Duodenal mucosa (tissue), 2 donors: ENCODE results near the gene IL23A.
A peak's percentile ranks its signal among the peaks of the same experiment; 100 is the strongest.
"Not testable (repeated sequence)": the region's sequence is repeated elsewhere in the genome, so short reads cannot be mapped to it uniquely, and the experiment has no call there.

ENCODE experiments used
- H3K27ac ChIP-seq: one replicate; pipeline ENCODE4 v1.7.0; 2013; ENCODE audit warnings: low read depth, low read length
- H3K27me3 ChIP-seq, 2 donors: one replicate each; pipeline ENCODE4 v1.7.0; 2013; ENCODE audit warnings: low read length in 2 of 2, control low read depth in 1 of 2; ENCODE audit not compliant: insufficient read depth in 2 of 2, control insufficient read depth in 1 of 2
- H3K36me3 ChIP-seq, 2 donors: one replicate each; pipeline ENCODE4 v1.7.0; 2013; ENCODE audit warnings: low read length in 2 of 2, control low read depth in 1 of 2; ENCODE audit not compliant: insufficient read depth in 2 of 2, control insufficient read depth in 1 of 2
- H3K4me1 ChIP-seq, 2 donors: one replicate each; pipeline ENCODE4 v1.7.0; 2013; ENCODE audit warnings: low read length in 2 of 2, control low read depth in 1 of 2; ENCODE audit not compliant: insufficient read depth in 2 of 2, control insufficient read depth in 1 of 2
- H3K4me3 ChIP-seq, 2 donors: one replicate each; pipeline ENCODE4 v1.7.0; 2013; ENCODE audit warnings: low read length in 2 of 2, low read depth in 1 of 2
- H3K9ac ChIP-seq, 2 donors: one replicate each; pipeline ENCODE4 v1.7.0; 2013; ENCODE audit warnings: low read length in 2 of 2, low read depth in 1 of 2
- H3K9me3 ChIP-seq, 2 donors: one replicate each; pipeline ENCODE4 v1.7.0; 2013; ENCODE audit warnings: low read length in 2 of 2, control low read depth in 1 of 2; ENCODE audit not compliant: control insufficient read depth in 1 of 2

The IL23A gene

DNA sequence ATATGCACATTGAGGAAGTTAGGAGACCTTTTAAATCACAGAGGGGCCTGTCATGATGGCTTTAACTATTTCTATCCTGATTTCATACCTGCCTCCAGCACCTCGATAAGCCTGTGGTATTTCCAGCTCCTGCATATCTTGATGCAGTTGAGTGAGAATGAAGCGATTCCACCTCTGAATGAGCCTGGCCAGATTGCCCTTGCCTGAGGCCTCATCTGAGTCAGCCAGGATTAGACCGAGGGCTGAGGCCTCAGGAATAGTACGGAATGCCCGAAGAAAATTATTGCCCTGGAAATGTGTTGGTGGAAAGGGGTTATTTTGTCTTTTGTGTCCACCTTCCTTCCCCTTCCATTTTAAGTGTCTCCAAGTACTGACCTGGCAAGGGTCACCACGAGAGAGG, 14.5 kb upstream of the IL23A start:
- Histone ChIP-seq H3K36me3 (peaks cover 55 to 76% of the 10 kb centered on the region in 2 donors), H3K9ac (no peak overlapping the region)

DNA sequence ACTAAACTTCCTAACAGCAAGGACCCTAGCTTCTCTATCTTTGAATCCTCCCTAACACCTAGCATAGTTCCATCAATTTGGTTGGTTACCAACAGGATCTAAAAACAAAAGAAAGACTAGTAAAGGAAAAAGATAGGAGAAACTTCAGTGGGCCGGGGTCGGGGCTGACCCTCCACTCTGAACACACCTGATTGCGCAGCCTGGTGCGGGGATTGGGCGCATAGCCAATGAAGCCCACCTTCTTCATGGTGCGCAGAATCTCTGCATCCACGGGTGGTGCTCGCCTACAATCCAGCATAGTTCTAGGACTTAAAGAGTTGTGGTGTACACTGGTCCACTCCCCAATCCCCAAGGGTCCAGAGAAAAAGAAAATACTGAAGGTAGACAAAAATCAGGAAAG, 12.6 kb upstream of the IL23A start:
- Histone ChIP-seq H3K9me3 (no peaks in the 10 kb centered on the region), H3K27ac (no peak overlapping the region), H3K27me3 (no peaks in the 10 kb centered on the region), H3K9ac (no peak overlapping the region), H3K4me1 (no peaks in the 10 kb centered on the region), H3K4me3 (no peak overlapping the region), H3K36me3 (peaks cover 46 to 66% of the 10 kb centered on the region in 2 donors)

More for the DNA sequence above, 14.5 kb upstream of the IL23A start:
- H3K4me1 ChIP-seq, result no peaks in the 10 kb centered on the region
- H3K27me3 ChIP-seq, result no peaks in the 10 kb centered on the region
- no peak overlapping the region for H3K27ac ChIP-seq
- no peaks in the 10 kb centered on the region for H3K9me3 ChIP-seq
- no peak overlapping the region for H3K4me3 ChIP-seq

DNA sequence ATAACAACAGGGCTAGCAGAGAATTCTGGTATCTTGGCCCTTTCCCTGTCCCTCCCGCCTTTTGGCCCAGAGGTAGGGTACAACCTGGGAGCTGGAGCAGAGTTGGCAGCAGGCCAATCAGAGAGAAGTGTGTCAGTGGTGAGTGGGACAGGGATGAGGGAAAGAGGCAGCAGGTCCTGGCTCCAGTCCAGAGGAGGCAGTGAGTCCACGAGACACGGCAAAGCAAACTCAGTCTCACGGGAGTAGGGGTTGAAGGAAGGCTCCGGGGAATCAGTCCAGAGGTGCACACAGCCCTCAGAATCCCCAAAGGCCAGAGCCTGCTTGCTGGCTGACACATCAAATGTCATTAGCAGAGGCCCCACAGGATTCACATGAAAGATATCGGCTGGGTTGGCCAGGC, 12.2 kb upstream of the IL23A start:
- Histone ChIP-seq H3K4me1 (no peaks in the 10 kb centered on the region), H3K27me3 (no peaks in the 10 kb centered on the region), H3K9ac (no peak overlapping the region), H3K36me3 (peaks cover 46 to 66% of the 10 kb centered on the region in 2 donors), H3K27ac (no peak overlapping the region), H3K9me3 (no peaks in the 10 kb centered on the region), H3K4me3 (no peak overlapping the region)

DNA sequence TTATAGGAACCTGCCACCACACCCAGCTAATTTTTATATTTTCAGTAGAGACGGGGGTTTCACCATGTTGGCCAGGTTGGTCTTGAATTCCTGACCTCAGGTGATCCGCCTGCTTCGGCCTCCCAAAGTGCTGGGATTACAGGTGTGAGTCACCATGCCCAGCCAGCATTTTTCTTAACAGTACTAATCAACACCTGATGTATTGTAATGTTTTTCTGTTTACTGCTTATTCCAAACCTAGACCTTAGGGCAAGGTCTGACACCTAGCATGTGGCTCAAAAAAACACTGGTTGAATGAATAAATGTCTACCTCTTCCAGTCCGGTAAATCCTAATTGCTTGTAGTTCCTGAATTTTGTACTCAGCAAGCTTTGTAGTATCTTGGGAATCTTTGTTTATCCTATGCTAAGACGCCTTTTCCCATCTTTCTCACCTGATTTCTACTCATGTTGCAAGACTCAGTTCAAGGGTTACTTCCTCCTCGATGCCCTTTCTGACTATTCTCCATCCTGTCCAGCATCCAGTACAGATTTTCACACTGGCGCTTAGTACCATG, 7.7 kb upstream of the IL23A start:
- Histone ChIP-seq H3K36me3 (peaks cover 18 to 23% of the 10 kb centered on the region in 2 donors), H3K4me3 (no peak overlapping the region), H3K9ac (no peak overlapping the region), H3K9me3 (no peaks in the 10 kb centered on the region), H3K27me3 (no peaks in the 10 kb centered on the region), H3K4me1 (peaks cover 8 to 11% of the 10 kb centered on the region in 2 donors), H3K27ac (no peak overlapping the region)

DNA sequence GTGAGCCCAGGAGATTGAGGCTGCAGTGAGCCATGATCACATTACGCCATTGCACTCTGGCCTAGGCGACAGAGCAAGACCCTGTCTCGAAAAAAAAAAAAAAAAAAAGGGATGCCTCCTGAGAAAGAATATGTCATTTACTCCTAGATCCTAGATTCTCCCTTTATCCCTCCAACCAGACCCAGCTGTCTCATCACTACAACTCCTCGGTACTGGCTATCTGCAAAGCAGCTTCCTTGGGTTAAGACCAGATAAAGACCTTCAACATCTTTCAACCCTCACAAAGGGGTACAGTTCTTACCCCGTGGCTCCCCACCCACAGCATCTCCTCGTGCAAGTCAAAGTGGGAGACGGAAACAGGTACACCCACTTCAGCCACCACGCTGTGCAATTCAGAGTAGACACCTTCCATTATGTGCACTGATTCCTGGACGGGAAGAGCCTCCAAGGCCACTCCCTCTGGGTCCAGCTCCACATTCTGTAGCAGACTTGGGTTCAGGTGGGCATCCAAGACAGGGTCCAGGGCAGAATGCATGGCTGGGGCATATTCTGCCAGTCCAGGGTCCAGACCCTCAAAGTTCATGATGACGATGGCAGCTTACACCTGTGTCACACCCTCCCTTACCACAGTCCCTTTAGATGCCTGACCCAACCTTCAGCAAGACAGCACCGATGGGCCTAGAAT, 6.0 kb upstream of the IL23A start:
- peak overlapping the region; percentile 91 to 93 for H3K9ac ChIP-seq

DNA sequence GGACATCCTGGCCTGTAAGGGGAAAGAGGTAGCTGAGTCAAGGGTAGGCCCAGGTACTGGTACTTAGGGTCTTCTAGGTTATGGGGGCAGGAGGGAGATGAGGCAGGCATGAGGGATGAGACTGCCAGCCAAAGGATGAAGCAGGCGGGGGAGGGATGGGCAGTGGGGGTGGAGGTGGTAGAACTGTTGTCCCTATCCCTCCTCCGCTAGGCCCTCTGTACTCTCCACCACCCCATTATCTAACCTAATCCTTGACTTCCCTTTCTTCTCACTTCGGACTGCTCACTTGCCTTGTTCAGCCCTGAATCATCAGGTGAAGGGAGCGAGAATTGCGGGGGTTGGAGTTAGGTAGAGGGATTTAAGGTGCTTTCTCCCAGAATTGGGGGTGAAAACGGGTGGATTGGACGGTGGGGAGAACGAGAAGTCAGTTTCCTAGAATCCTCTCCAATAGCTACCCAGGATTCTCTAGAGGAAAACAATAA, 5.4 kb upstream of the IL23A start:
- Histone ChIP-seq H3K4me3 (peak overlapping the region; percentile 87 to 90), H3K9ac (peak overlapping the region; percentile 91 to 93), H3K27ac (peak overlapping the region; percentile 90), H3K36me3 (peaks cover 0 to under 1% of the 10 kb centered on the region in 2 donors), H3K4me1 (peaks cover 8 to 11% of the 10 kb centered on the region in 2 donors), H3K9me3 (no peaks in the 10 kb centered on the region), H3K27me3 (no peaks in the 10 kb centered on the region)

More for the DNA sequence above, 6.0 kb upstream of the IL23A start:
- Histone ChIP-seq H3K4me1 (peaks cover 8 to 11% of the 10 kb centered on the region in 2 donors), H3K9me3 (no peaks in the 10 kb centered on the region), H3K27ac (peak overlapping the region; percentile 90), H3K4me3 (peak overlapping the region; percentile 87 to 90), H3K27me3 (no peaks in the 10 kb centered on the region), H3K36me3 (peaks cover 2 to 6% of the 10 kb centered on the region in 2 donors)

DNA sequence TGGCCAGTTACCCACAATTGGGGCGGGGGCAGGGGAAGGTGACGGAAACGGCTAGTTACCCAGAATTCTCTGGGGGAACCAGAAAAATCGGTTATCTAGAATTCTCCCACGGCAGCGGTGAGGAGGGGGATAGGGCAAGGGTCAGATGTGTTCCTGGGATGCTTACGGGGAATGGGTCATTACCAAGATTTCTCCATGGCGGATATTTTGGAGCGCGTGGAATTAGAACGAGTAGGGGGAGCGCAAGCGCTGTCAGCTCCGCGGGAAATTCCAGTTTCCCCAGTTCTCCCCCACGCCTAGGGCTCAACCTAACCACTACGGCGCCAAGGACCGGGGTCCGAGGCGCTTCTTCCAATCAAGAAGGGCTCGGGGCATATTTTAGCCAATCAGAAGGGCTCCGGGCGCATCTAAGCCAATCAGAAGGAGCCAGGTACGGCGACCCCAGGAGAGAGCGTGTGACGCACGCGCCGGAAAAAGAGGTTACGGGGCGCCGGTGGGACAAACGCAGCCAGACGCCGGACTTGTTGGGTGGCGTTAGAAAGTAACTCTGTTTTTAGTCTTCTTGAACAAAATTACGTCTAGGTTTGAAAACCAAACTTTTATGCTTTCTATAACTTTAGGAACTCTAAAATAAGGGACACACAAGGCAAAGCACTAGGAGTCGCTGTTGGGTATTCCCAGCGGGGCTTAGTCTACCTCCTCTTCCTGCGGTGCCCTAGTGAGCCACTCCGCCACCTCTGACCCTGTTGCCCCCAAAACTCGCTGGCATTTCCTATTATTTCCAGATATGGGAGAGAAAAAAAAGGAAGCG, 4.8 kb upstream of the IL23A start, which contains the start of gene PAN2:
Gene PAN2, minus strand, starts transcription at position 322 of the 811 bp plus-strand sequence. CDS start 906 bp downstream, outside the sequence.
- Histone ChIP-seq H3K9me3 (no peaks in the 10 kb centered on the region), H3K36me3 (no peaks in the 10 kb centered on the region), H3K4me3 (peak within 1 kb of the TSS; percentile 87 to 90), H3K27ac (peak within 1 kb of the TSS; percentile 90), H3K4me1 (peaks cover 10 to 11% of the 10 kb centered on the region in 2 donors), H3K27me3 (no peaks in the 10 kb centered on the region), H3K9ac (peak within 1 kb of the TSS; percentile 91 to 93)

DNA sequence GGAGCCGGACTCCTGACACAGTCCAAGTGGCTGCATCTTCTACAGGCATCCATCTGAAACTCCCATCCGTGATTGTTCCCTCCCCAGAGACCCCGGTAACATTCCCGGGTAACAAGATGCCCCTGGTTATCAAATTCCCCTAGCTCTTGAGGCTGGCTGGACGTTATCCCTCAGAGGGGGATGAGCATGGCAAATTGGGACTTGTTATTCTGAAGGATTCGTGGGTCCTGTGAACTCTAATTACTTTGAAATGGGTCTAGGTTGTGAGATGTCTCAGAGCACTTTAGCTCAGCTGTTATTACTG, 4.2 kb upstream of the IL23A start:
- H3K27me3 ChIP-seq, result no peaks in the 10 kb centered on the region
- H3K9ac ChIP-seq, result peak overlapping the region; percentile 91 to 93
- no peaks in the 10 kb centered on the region for H3K36me3 ChIP-seq
- H3K4me1 ChIP-seq, result peaks cover 11 to 15% of the 10 kb centered on the region in 2 donors
- no peaks in the 10 kb centered on the region for H3K9me3 ChIP-seq
- H3K4me3 ChIP-seq, result peak overlapping the region; percentile 87 to 90
- peak overlapping the region; percentile 80 for H3K27ac ChIP-seq

DNA sequence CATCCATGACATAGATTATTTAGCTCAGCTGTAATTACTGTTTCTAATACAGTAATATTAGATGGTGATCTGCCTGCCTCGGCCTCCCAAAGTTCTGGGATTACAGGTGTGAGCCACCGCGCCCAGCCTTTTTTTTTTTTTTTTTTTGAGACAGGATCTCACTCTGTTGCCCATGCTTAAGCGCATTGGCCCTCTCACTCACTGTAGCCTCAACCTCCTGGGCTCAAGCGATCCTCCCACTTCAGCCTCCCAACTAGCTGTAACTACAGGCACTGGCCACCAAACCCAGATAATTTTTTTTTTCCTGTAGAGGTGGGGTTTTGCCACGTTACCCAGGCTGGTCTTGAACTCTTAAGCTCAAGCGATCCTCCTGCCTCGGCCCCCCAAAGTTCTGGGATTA, 3.2 kb upstream of the IL23A start:
- H3K9ac ChIP-seq, H3K9me3 ChIP-seq, H3K4me3 ChIP-seq, H3K27me3 ChIP-seq, H3K27ac ChIP-seq, H3K36me3 ChIP-seq: not testable (repeated sequence)
- peaks cover 11 to 19% of the 10 kb centered on the region in 2 donors for H3K4me1 ChIP-seq
